NCI-H2029 (cell line): Measurements from ENCODE around the gene WWOX.

ENCODE experiments used
- DNase-seq: peaks from one replicate; lab custom pipeline; 2025; lab: John Stamatoyannopoulos, UW

The WWOX gene

GRCh38 chr16:78274771-78275170 is 175.3 kb downstream of the WWOX start:
- no peak for DNase-seq

GRCh38 chr16:78275420-78275819 is 176.0 kb downstream of the WWOX start:
- DNase-seq: no peak

GRCh38 chr16:78277321-78278055 is 178.0 kb downstream of the WWOX start:
- no peak for DNase-seq

GRCh38 chr16:78278056-78278450 is 178.6 kb downstream of the WWOX start:
- DNase-seq: no peak

- no peak for DNase-seq
Observed at GRCh38 chr16:78281115-78281514, 181.7 kb downstream of the WWOX start.

GRCh38 chr16:78283548-78284251 is 184.2 kb downstream of the WWOX start:
- DNase-seq: no peak

- DNase-seq: no peak
Observed at GRCh38 chr16:78284326-78284725, 184.9 kb downstream of the WWOX start.

- no peak for DNase-seq
Observed at GRCh38 chr16:78284957-78285434, 185.5 kb downstream of the WWOX start.

GRCh38 chr16:78285437-78285922 is 186.0 kb downstream of the WWOX start:
- no peak for DNase-seq

GRCh38 chr16:78286065-78286464 is 186.6 kb downstream of the WWOX start:
- DNase-seq: no peak

GRCh38 chr16:78288888-78289287 is 189.4 kb downstream of the WWOX start:
- no peak for DNase-seq

GRCh38 chr16:78289373-78289772 is 189.9 kb downstream of the WWOX start:
- no peak for DNase-seq

GRCh38 chr16:78289844-78290277 is 190.4 kb downstream of the WWOX start:
- DNase-seq: peak; percentile 31

GRCh38 chr16:78290395-78290794 is 190.9 kb downstream of the WWOX start:
- no peak for DNase-seq

- no peak for DNase-seq
Observed at GRCh38 chr16:78290872-78291591, 191.6 kb downstream of the WWOX start.

GRCh38 chr16:78291604-78292003 is 192.2 kb downstream of the WWOX start:
- DNase-seq: no peak

GRCh38 chr16:78292086-78292843 is 192.8 kb downstream of the WWOX start:
- DNase-seq: no peak

- DNase-seq: no peak
Observed at GRCh38 chr16:78292844-78293380, 193.5 kb downstream of the WWOX start.

GRCh38 chr16:78294538-78295225 is 195.2 kb downstream of the WWOX start:
- DNase-seq: no peak

GRCh38 chr16:78297066-78297666 is 197.7 kb downstream of the WWOX start:
- no peak for DNase-seq

GRCh38 chr16:78298986-78299385 is 199.5 kb downstream of the WWOX start:
- no peak for DNase-seq
